RKO (cell line): ENCODE measurements around the gene KRTCAP2.
"Not testable (repeated sequence)": the region's sequence is repeated elsewhere in the genome, so short reads cannot be mapped to it uniquely, and the experiment has no call there.

ENCODE experiments used
- DNase-seq: peaks from one replicate; pipeline ENCODE4 v3.0.0-alpha.2; 2016; ENCODE audit warnings: low spot score

Gene KRTCAP2

GRCh38 chr1:155168456-155169210, 4.5 kb downstream of the KRTCAP2 start:
- DNase-seq: no peak

- DNase-seq: not testable (repeated sequence)
Measured at GRCh38 chr1:155168105-155168445, 5.0 kb downstream of the KRTCAP2 start.

GRCh38 chr1:155167166-155168104, 5.7 kb downstream of the KRTCAP2 start:
- DNase-seq: peak; percentile 81

GRCh38 chr1:155166471-155167165, 6.5 kb downstream of the KRTCAP2 start:
- no peak for DNase-seq

- no peak for DNase-seq
Measured at GRCh38 chr1:155166051-155166470, 7.0 kb downstream of the KRTCAP2 start.

- not testable (repeated sequence) for DNase-seq
Measured at GRCh38 chr1:155164625-155165024, 8.5 kb downstream of the KRTCAP2 start.

- DNase-seq: not testable (repeated sequence)
Measured at GRCh38 chr1:155163785-155164184, 9.3 kb downstream of the KRTCAP2 start.

GRCh38 chr1:155162631-155163030, 10.5 kb downstream of the KRTCAP2 start:
- not testable (repeated sequence) for DNase-seq

- DNase-seq: no peak
Measured at GRCh38 chr1:155160128-155160527, 13.0 kb downstream of the KRTCAP2 start.

- DNase-seq: no peak
Measured at GRCh38 chr1:155158991-155159390, 14.1 kb downstream of the KRTCAP2 start.

- DNase-seq: not testable (repeated sequence)
Measured at GRCh38 chr1:155155996-155156643, 17.0 kb downstream of the KRTCAP2 start.

GRCh38 chr1:155145491-155145890, 27.6 kb downstream of the KRTCAP2 start:
- DNase-seq: no peak

- DNase-seq: no peak
Measured at GRCh38 chr1:155141749-155142148, 31.4 kb downstream of the KRTCAP2 start.

GRCh38 chr1:155140630-155140953, 32.5 kb downstream of the KRTCAP2 start:
- no peak for DNase-seq

- DNase-seq: peak; percentile 88
Measured at GRCh38 chr1:155139895-155140629, 33.0 kb downstream of the KRTCAP2 start, which contains the start of gene DPM3. Gene DPM3, minus strand, starts transcription at chr1:155140531. Its CDS starts 291 bp downstream, at chr1:155140240.

GRCh38 chr1:155137154-155137949, 35.8 kb downstream of the KRTCAP2 start:
- no peak for DNase-seq

- peak; percentile 34 for DNase-seq
Measured at GRCh38 chr1:155136748-155137147, 36.4 kb downstream of the KRTCAP2 start.

- peak; percentile 95 for DNase-seq
Measured at GRCh38 chr1:155135415-155136028, 37.6 kb downstream of the KRTCAP2 start, which contains the start of gene SLC50A1. Gene SLC50A1, plus strand, starts transcription at chr1:155135852. Its CDS starts 60 bp downstream, at chr1:155135912.

- DNase-seq: peak; percentile 95
Measured at GRCh38 chr1:155134880-155135414, 38.2 kb downstream of the KRTCAP2 start.
